H9 (cell line): ENCODE measurements around the gene EEF2K. TPM values are rescaled to one million over a fixed set of nuclear protein-coding genes. Genes with fewer than 3 reads are reported as not detected.

Source experiments
- DNase-seq: peaks from one replicate; pipeline ENCODE4 v3.0.0-alpha.2; 2017
- H2AFZ ChIP-seq: one replicate; pipeline ENCODE4 v1.6.1; 2013; ENCODE audit warnings: mild to moderate bottlenecking, low read length, control low read depth, moderate library complexity
- H2AK5ac ChIP-seq: 2 replicates; pipeline ENCODE4 v1.6.1; 2013; ENCODE audit warnings: low read length, control low read depth, mixed read lengths; ENCODE audit not compliant: insufficient read length
- H2BK120ac ChIP-seq: one replicate; pipeline ENCODE4 v1.6.1; 2013; ENCODE audit warnings: low read depth, mild to moderate bottlenecking, low read length, control low read depth, inconsistent platforms; ENCODE audit not compliant: poor library complexity, severe bottlenecking
- H2BK12ac ChIP-seq: 2 replicates; pipeline ENCODE4 v1.6.1; 2013; ENCODE audit warnings: low read length, control low read depth, mixed read lengths, low read depth; ENCODE audit not compliant: insufficient read length
- H2BK15ac ChIP-seq: 2 replicates; pipeline ENCODE4 v1.6.1; 2013; ENCODE audit warnings: low read depth, low read length, control low read depth
- H2BK20ac ChIP-seq: one replicate; pipeline ENCODE4 v1.6.1; 2013; ENCODE audit warnings: low read depth, mild to moderate bottlenecking, low read length, control low read depth, inconsistent platforms; ENCODE audit not compliant: poor library complexity, severe bottlenecking
- H2BK5ac ChIP-seq: 2 replicates; pipeline ENCODE4 v1.6.1; 2013; ENCODE audit warnings: low read length, control low read depth, mixed read lengths; ENCODE audit not compliant: insufficient read length
- H3K14ac ChIP-seq: 2 replicates; pipeline ENCODE4 v1.6.1; 2013; ENCODE audit warnings: low read length, control low read depth; ENCODE audit not compliant: insufficient read depth
- H3K18ac ChIP-seq: 2 replicates; pipeline ENCODE4 v1.6.1; 2013; ENCODE audit warnings: low read depth, mild to moderate bottlenecking, mixed read lengths, low read length, control low read depth; ENCODE audit not compliant: insufficient read length
- H3K23ac ChIP-seq: 2 replicates; pipeline ENCODE4 v1.6.1; 2013; ENCODE audit warnings: low read length, control low read depth, mixed read lengths, low read depth; ENCODE audit not compliant: insufficient read length
- H3K23me2 ChIP-seq: 2 replicates; pipeline ENCODE4 v1.6.1; 2013; ENCODE audit warnings: low read depth, mild to moderate bottlenecking, mixed read lengths, low read length, control low read depth; ENCODE audit not compliant: insufficient read length, poor library complexity, severe bottlenecking
- H3K27ac ChIP-seq: 2 replicates; pipeline ENCODE4 v1.5.1; 2013; ENCODE audit warnings: low read length, control low read depth, mixed read lengths, low read depth; ENCODE audit not compliant: insufficient read length
- H3K27me3 ChIP-seq: 2 replicates; pipeline ENCODE4 v1.6.1; 2013; ENCODE audit warnings: low read length, control low read depth, inconsistent platforms; ENCODE audit not compliant: insufficient read depth
- H3K4ac ChIP-seq: 2 replicates; pipeline ENCODE4 v1.6.1; 2013; ENCODE audit warnings: low read depth, mild to moderate bottlenecking, control low read depth, inconsistent platforms, low read length, moderate library complexity
- H3K4me1 ChIP-seq: 2 replicates; pipeline ENCODE4 v1.6.1; 2013; ENCODE audit warnings: low read length, control low read depth, inconsistent platforms; ENCODE audit not compliant: insufficient read depth
- H3K4me2 ChIP-seq: 2 replicates; pipeline ENCODE4 v1.6.1; 2013; ENCODE audit warnings: low read length, control low read depth, mixed read lengths; ENCODE audit not compliant: insufficient read length, insufficient read depth
- H3K56ac ChIP-seq: 2 replicates; pipeline ENCODE4 v1.6.1; 2013; ENCODE audit warnings: low read depth, mild to moderate bottlenecking, mixed read lengths, low read length, control low read depth; ENCODE audit not compliant: insufficient read length
- H3K79me1 ChIP-seq: 2 replicates; pipeline ENCODE4 v1.6.1; 2013; ENCODE audit warnings: low read depth, mild to moderate bottlenecking, moderate library complexity, low read length, control low read depth, inconsistent platforms; ENCODE audit not compliant: insufficient read depth, poor library complexity, severe bottlenecking
- H3K79me2 ChIP-seq: 2 replicates; pipeline ENCODE4 v1.6.1; 2013; ENCODE audit warnings: low read length, control low read depth, inconsistent platforms; ENCODE audit not compliant: insufficient read depth
- H3K9ac ChIP-seq: 2 replicates; pipeline ENCODE4 v1.6.1; 2013; ENCODE audit warnings: low read length, control low read depth, mixed read lengths; ENCODE audit not compliant: insufficient read length; ENCODE audit errors: extremely low read depth
- H3K9me3 ChIP-seq: one replicate; pipeline ENCODE4 v1.6.1; 2013; ENCODE audit warnings: low read depth, low read length, inconsistent platforms; ENCODE audit not compliant: control insufficient read depth
- H3T11ph ChIP-seq: one replicate; pipeline ENCODE4 v1.6.1; 2013; ENCODE audit warnings: mild to moderate bottlenecking, low read length, control low read depth, inconsistent platforms
- H4K20me1 ChIP-seq: one replicate; pipeline ENCODE4 v1.6.1; 2013; ENCODE audit not compliant: control insufficient read depth, insufficient read length, insufficient read depth
- H4K5ac ChIP-seq: 2 replicates; pipeline ENCODE4 v1.6.1; 2013; ENCODE audit warnings: low read depth, mild to moderate bottlenecking, mixed read lengths, low read length, control low read depth; ENCODE audit not compliant: insufficient read length
- H4K8ac ChIP-seq: replicated peaks from 2 replicates; pipeline ENCODE4 v1.6.1; 2013; ENCODE audit warnings: low read length, control low read depth, mixed read lengths, low read depth; ENCODE audit not compliant: insufficient read length
- H4K91ac ChIP-seq: 2 replicates; pipeline ENCODE4 v1.6.1; 2013; ENCODE audit warnings: low read depth, mild to moderate bottlenecking, moderate library complexity, mixed read lengths, low read length, control low read depth; ENCODE audit not compliant: insufficient read length
- H3K27ac Mint-ChIP-seq, 3 experiments: 2 replicates in 2 of 3; 3 replicates in 1 of 3; pipeline ENCODE4 v1.8.0; 2020 to 2021; ENCODE audit warnings: mixed read lengths in 3 of 3, mild to moderate bottlenecking in 1 of 3, moderate library complexity in 1 of 3
- H3K27me3 Mint-ChIP-seq: 2 replicates; pipeline ENCODE4 v1.8.0; 2021; ENCODE audit warnings: low read depth, mild to moderate bottlenecking, moderate library complexity, mixed read lengths
- H3K36me3 Mint-ChIP-seq, 3 experiments: 2 replicates in 2 of 3; 3 replicates in 1 of 3; pipeline ENCODE4 v1.8.0; 2020 to 2021; ENCODE audit warnings: low read depth in 3 of 3, mixed read lengths in 3 of 3; ENCODE audit not compliant: insufficient read depth in 1 of 3
- H3K4me1 Mint-ChIP-seq, 2 experiments: 2 replicates each; pipeline ENCODE4 v1.8.0; 2020; ENCODE audit warnings: mixed read lengths in 2 of 2
- H3K4me3 Mint-ChIP-seq, 2 experiments: 2 replicates in 1 of 2; 3 replicates in 1 of 2; pipeline ENCODE4 v1.8.0; 2020 to 2021; ENCODE audit warnings: mild to moderate bottlenecking in 2 of 2, mixed read lengths in 2 of 2, moderate library complexity in 1 of 2
- H3K9me3 Mint-ChIP-seq, 2 experiments: 2 replicates in 1 of 2; 3 replicates in 1 of 2; pipeline ENCODE4 v1.8.0; 2020; ENCODE audit warnings: mild to moderate bottlenecking in 2 of 2, mixed read lengths in 2 of 2, moderate library complexity in 1 of 2
- WGBS: extraction: QIAGEN DNeasy Blood & Tissue Kit; methylation state at CpG from one replicate; pipeline ENCODE4 v1.1.7; 2013; ENCODE audit warnings: missing lambda C conversion rate, low lambda C conversion rate, mixed read lengths; ENCODE audit not compliant: insufficient read length; ENCODE audit errors: extremely low coverage; 5-methylcytosine and 5-hydroxymethylcytosine counted together
- total RNA-seq: library from RNA; stranded (reverse); gene quantifications from 2 replicates; pipeline ENCODE4 v1.2.1, GENCODE V29; 2021
- TF ChIP-seq, protein P1 (sequence below): fragments of 200-600 bp; sonication (generic); conservative IDR thresholded peaks from 3 replicates; pipeline ENCODE4 v1.8.0; 2021; ENCODE audit warnings: antibody characterized with exemption, mild to moderate bottlenecking

EEF2K gene
- total RNA-seq, 1 experiment from 2014 or later = 20.7 TPM

DNA sequence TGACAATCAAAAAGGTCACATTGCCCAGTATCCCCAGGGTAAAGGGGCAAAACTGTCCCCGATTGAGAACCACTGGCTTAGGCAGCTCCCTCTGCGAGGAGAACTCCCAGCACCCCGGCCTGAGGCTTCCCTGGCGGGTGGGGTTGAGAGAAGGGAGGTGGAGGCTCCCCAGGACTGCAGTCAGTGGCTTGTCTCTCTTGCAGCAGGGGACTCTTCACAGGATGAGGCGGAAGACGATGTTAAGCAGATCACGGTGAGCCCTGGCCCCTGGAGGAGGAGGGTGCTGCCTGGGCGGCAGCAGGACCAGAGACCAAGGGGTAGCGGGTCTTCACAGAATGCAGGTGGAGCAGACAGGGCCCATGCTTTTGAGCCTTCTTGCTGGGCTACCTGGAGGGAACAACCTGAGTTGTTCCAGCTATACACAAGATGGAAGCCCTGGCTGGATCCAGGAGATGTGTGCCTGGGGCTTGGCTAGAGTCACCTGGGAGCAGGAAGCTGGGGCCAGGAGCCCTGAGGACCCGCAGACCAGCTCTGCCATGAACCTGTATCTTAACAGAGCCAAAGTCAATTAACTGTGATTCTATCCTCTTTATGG, 107.9 kb downstream of the EEF2K start:
- Mint-ChIP-seq H3K36me3 (peaks cover 36 to 78% (median 77%) of the 10 kb centered on the region in 3 experiments), H3K27me3 (no peaks in the 10 kb centered on the region), H3K4me3 (no peak overlapping the region), H3K9me3 (no peaks in the 10 kb centered on the region; a peak in 1 of 5 replicates), H3K27ac (peak overlapping the region in 2 of 3 experiments; percentile 22 to 54; a peak in 3 of 7 replicates), H3K4me1 (peaks cover 0 to 6% of the 10 kb centered on the region in 2 experiments; a peak in 2 of 4 replicates)
- no peak overlapping the region for H4K91ac ChIP-seq
- no peak overlapping the region for H3K23ac ChIP-seq
- no peak for DNase-seq
- no peak overlapping the region for H2BK20ac ChIP-seq
- H3K18ac ChIP-seq = no peak overlapping the region
- no peaks in the 10 kb centered on the region for H3K79me1 ChIP-seq
- H3K27ac ChIP-seq = no peak overlapping the region
- H3K9ac ChIP-seq = no peak overlapping the region
- H3K27me3 ChIP-seq = no peaks in the 10 kb centered on the region
- H2AK5ac ChIP-seq = no peak overlapping the region
- no peak overlapping the region for H3T11ph ChIP-seq
- no peak overlapping the region for H2BK12ac ChIP-seq
- no CpG with 5 or more reads among the region's 10 CpGs for WGBS
- no peak overlapping the region for H3K14ac ChIP-seq
- no peak overlapping the region for H4K5ac ChIP-seq
- no peaks in the 10 kb centered on the region for H3K23me2 ChIP-seq
- H3K9me3 ChIP-seq = no peaks in the 10 kb centered on the region
- no peak overlapping the region for H4K8ac ChIP-seq
- H2BK120ac ChIP-seq = no peak overlapping the region
- no peak overlapping the region for H2BK15ac ChIP-seq
- H3K4ac ChIP-seq = no peak overlapping the region
- no peaks in the 10 kb centered on the region for H4K20me1 ChIP-seq
- no peak overlapping the region for H2AFZ ChIP-seq
- no peaks in the 10 kb centered on the region for H3K79me2 ChIP-seq
- H2BK5ac ChIP-seq = no peak overlapping the region
- no peaks in the 10 kb centered on the region for H3K4me1 ChIP-seq
- TF ChIP-seq, protein P1, sequence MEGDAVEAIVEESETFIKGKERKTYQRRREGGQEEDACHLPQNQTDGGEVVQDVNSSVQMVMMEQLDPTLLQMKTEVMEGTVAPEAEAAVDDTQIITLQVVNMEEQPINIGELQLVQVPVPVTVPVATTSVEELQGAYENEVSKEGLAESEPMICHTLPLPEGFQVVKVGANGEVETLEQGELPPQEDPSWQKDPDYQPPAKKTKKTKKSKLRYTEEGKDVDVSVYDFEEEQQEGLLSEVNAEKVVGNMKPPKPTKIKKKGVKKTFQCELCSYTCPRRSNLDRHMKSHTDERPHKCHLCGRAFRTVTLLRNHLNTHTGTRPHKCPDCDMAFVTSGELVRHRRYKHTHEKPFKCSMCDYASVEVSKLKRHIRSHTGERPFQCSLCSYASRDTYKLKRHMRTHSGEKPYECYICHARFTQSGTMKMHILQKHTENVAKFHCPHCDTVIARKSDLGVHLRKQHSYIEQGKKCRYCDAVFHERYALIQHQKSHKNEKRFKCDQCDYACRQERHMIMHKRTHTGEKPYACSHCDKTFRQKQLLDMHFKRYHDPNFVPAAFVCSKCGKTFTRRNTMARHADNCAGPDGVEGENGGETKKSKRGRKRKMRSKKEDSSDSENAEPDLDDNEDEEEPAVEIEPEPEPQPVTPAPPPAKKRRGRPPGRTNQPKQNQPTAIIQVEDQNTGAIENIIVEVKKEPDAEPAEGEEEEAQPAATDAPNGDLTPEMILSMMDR = no peak
- no peak overlapping the region for H3K4me2 ChIP-seq
- H3K56ac ChIP-seq = no peak overlapping the region
